Liver (tissue), 2 donors: ENCODE measurements around the gene DDX39A.

Experiments used
- CTCF ChIP-seq: fragments of 150-350 bp; IDR thresholded peaks from 2 replicates; pipeline ENCODE4 v1.5.1; 2017; ENCODE audit warnings: improper control_type of control experiment, low read depth, low read length; ENCODE audit not compliant: missing input control
- MAX ChIP-seq: IDR thresholded peaks from 2 replicates; pipeline ENCODE4 v1.6.1; 2016; ENCODE audit warnings: antibody characterized with exemption
- REST ChIP-seq: IDR thresholded peaks from 2 replicates; pipeline ENCODE4 v1.6.1; 2016; ENCODE audit warnings: antibody characterized with exemption, mild to moderate bottlenecking
- donor health status: healthy.

DNA sequence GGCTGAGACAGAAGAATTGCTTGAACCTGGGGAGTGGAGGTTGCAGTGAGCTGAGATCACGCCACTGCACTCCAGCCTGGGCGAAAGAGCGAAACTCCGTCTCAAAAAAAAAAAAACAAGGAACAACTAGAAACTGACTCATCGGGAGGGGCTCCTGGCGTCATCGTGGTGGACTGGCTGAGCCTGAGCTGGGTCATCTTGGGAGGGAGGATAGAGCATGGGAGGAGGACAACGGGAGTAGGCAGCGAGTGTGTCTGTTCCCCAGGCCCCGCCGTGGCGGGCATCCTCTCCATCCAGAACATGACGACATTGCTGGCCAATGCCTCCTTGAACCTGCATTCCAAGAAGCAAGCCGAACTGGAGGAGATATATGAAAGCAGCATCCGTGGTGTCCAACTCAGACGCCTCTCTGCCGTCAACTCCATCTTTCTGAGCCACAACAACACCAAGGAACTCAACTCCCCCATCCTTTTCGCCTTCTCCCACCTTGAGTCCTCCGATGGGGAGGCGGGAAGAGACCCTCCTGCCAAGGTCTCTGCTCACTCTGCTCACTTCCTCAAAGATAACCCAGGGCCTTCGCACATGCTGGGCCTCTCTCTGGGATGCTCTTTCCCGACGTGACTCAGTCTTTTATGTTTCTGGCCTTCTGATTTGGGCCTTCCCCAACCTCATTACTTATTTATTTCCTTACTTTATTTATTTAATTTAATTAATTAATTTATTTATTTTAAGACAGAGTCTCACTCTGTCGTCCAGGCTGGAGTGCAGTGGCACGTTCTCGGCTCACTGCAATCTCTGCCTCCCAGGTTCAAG lies 16.6 kb downstream of the DDX39A start:
- TF ChIP-seq REST = no peak
- no peak for TF ChIP-seq CTCF
- TF ChIP-seq MAX = no peak
